Activated B cell treated with CpG ODN at 0.5 μM for 24 hours (primary cell): ENCODE results near the gene TAP1. TPM values are rescaled to one million over a fixed set of nuclear protein-coding genes. Genes with fewer than 3 reads are reported as not detected.

ENCODE experiments used
- ATAC-seq: fragments of 200-7000 bp; cut with Tn5 transposase; one replicate; pipeline ENCODE4 v1.10.0; 2021; ENCODE audit warnings: low read depth, mild to moderate bottlenecking, moderate library complexity
- CTCF ChIA-PET: fragments of 350-600 bp; sonication (Branson Sonifier 250); formaldehyde crosslinking; loops from one replicate; lab custom pipeline; 2021; ENCODE audit warnings: antibody characterized with exemption; lab: Charles Lee
- POLR2A ChIA-PET: fragments of 350-600 bp; sonication (Branson Sonifier 250); formaldehyde crosslinking; loops from one replicate; lab custom pipeline; 2021; ENCODE audit warnings: antibody characterized with exemption; lab: Charles Lee
- DNase-seq: peaks from one replicate; pipeline ENCODE4 v3.0.0; 2022
- H3K27ac Mint-ChIP-seq: one replicate; pipeline ENCODE4 v1.8.0; 2020; ENCODE audit warnings: mixed read lengths
- H3K27me3 Mint-ChIP-seq: one replicate; pipeline ENCODE4 v1.8.0; 2021; ENCODE audit warnings: mixed read lengths
- H3K36me3 Mint-ChIP-seq: one replicate; pipeline ENCODE4 v1.8.0; 2021; ENCODE audit warnings: low read depth, mixed read lengths
- H3K4me1 Mint-ChIP-seq: one replicate; pipeline ENCODE4 v1.8.0; 2021; ENCODE audit warnings: mixed read lengths
- H3K4me3 Mint-ChIP-seq: one replicate; pipeline ENCODE4 v1.8.0; 2020; ENCODE audit warnings: mild to moderate bottlenecking, mixed read lengths
- H3K9me3 Mint-ChIP-seq: one replicate; pipeline ENCODE4 v1.8.0; 2020; ENCODE audit warnings: mixed read lengths
- intact Hi-C: fragments of 100-400 bp; cut with micrococcal nuclease; formaldehyde crosslinking; loops from one replicate; pipeline ENCODE4 v1.15.1; 2024
- total RNA-seq: library from RNA; stranded (reverse); gene quantifications from 2 replicates; pipeline ENCODE4 v1.2.3, GENCODE V29; 2022
- TF ChIP-seq, protein P1 (sequence below): fragments of 200-600 bp; IDR thresholded peaks from one replicate; pipeline ENCODE4 v1.8.0; 2022; ENCODE audit warnings: antibody characterized with exemption, mild to moderate bottlenecking

Gene TAP1
- total RNA-seq, 1 donor from 2014 or later: 151 TPM

GRCh38 chr6:32857156-32857891 lies 3.8 kb upstream of the TAP1 start:
- H3K4me1 Mint-ChIP-seq: peaks cover 64% of the 10 kb centered on the region
- no peaks in the 10 kb centered on the region for H3K27me3 Mint-ChIP-seq
- TF ChIP-seq, protein P1, sequence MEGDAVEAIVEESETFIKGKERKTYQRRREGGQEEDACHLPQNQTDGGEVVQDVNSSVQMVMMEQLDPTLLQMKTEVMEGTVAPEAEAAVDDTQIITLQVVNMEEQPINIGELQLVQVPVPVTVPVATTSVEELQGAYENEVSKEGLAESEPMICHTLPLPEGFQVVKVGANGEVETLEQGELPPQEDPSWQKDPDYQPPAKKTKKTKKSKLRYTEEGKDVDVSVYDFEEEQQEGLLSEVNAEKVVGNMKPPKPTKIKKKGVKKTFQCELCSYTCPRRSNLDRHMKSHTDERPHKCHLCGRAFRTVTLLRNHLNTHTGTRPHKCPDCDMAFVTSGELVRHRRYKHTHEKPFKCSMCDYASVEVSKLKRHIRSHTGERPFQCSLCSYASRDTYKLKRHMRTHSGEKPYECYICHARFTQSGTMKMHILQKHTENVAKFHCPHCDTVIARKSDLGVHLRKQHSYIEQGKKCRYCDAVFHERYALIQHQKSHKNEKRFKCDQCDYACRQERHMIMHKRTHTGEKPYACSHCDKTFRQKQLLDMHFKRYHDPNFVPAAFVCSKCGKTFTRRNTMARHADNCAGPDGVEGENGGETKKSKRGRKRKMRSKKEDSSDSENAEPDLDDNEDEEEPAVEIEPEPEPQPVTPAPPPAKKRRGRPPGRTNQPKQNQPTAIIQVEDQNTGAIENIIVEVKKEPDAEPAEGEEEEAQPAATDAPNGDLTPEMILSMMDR: no peak
- intact Hi-C loops: no loop called here
- H3K36me3 Mint-ChIP-seq: peaks cover 87% of the 10 kb centered on the region
- DNase-seq (no peak), ATAC-seq (no peak)
- peak overlapping the region; percentile 14 for H3K27ac Mint-ChIP-seq
- H3K4me3 Mint-ChIP-seq: no peak overlapping the region
- ChIA-PET CTCF (interaction anchor here (3.3 to 5.6 kb wide), 2 partner anchors 12 to 17 kb away, joined by 23 to 81 read pairs; partner anchors contain the start of gene TAP2), POLR2A (interaction anchor here (0.7 to 12.3 kb wide), 6 partner anchors 11 to 438 kb away, joined by 3 to 904 read pairs (median 6); partner anchors contain the start of genes PSMB8 and TAP2)
- H3K9me3 Mint-ChIP-seq: no peaks in the 10 kb centered on the region

DNA sequence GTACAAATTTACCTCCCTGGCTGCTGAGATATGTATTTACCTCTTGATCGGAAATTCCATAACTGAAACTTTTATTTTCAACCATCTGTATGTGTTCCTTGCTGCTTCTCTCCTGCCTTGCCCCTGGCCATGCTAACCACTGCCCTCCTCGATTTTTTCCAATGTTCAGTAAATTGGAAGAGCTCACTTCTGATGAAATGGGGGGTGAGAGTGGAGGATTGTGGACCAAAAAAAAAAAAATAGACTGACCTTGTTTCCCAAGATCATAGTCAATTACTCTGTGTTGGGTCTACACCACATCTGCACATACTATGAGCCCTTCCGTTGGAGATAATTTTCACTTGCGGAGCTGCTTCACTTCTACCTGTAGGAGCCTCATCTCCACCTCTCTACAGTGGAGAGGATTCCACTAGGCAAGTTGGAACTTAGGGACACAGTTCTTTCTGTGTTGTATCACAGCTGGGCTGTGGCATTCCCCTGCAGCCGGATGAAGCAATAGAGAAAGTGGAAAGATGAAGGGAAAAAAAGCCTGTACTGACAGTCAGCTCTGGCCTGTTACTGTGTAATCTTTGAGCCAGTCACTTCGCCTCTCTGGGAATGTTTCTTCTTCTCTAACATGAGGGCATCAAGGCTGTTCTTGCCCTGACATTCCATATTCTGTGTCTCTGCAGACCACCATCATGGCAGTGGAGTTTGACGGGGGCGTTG lies 2.1 kb upstream of the TAP1 start:
- ATAC-seq (no peak), DNase-seq (no peak)
- Mint-ChIP-seq H3K9me3 (no peaks in the 10 kb centered on the region), H3K4me3 (peak overlapping the region; percentile 99), H3K27ac (peak overlapping the region; percentile 98), H3K36me3 (peaks cover 92% of the 10 kb centered on the region), H3K4me1 (peaks cover 74% of the 10 kb centered on the region), H3K27me3 (no peaks in the 10 kb centered on the region)
- intact Hi-C loops: no loop called here
- TF ChIP-seq, protein P1: no peak
- ChIA-PET POLR2A (interaction anchor here (0.6 to 12.3 kb wide), 11 partner anchors 9 to 446 kb away, joined by 4 to 904 read pairs (median 32); partner anchors contain the start of genes BRD2, HLA-DMA, HLA-DMB and HLA-DOB), CTCF (interaction anchor here (1.0 to 5.6 kb wide), 5 partner anchors 13 to 129 kb away, joined by 3 to 218 read pairs (median 17); partner anchors contain the start of genes PSMB8 and TAP2)

- peak overlapping the region; percentile 99 for H3K4me3 Mint-ChIP-seq
- intact Hi-C loops: loop anchor here (1.0 kb wide), 3 partner anchors 13 to 38 kb away; partner anchors contain the start of gene TAP2
- H3K9me3 Mint-ChIP-seq: no peaks in the 10 kb centered on the region
- DNase-seq (no peak), ATAC-seq (peak; percentile 12)
- peaks cover 79% of the 10 kb centered on the region for H3K4me1 Mint-ChIP-seq
- TF ChIP-seq, protein P1: no peak
- peak overlapping the region; percentile 98 for H3K27ac Mint-ChIP-seq
- CTCF ChIA-PET: interaction anchor here (0.7 to 5.6 kb wide), 13 partner anchors 13 to 662 kb away, joined by 3 to 218 read pairs (median 5); partner anchors contain the start of genes GPSM3, PSMB8 and TAP2
- H3K36me3 Mint-ChIP-seq: peaks cover 94% of the 10 kb centered on the region
- no peaks in the 10 kb centered on the region for H3K27me3 Mint-ChIP-seq
- POLR2A ChIA-PET: interaction anchor here (0.6 to 12.3 kb wide), 24 partner anchors 10 to 662 kb away, joined by 3 to 904 read pairs (median 9); partner anchors contain the start of genes BRD2, GPSM3, HLA-DMA and HLA-DMB
Observed at GRCh38 chr6:32854376-32855178, 1.1 kb upstream of the TAP1 start.

- DNase-seq: no peak
Observed at GRCh38 chr6:32852844-32853540, 512 bp downstream of the TAP1 start.

More at GRCh38 chr6:32852844-32853540, 512 bp downstream of the TAP1 start:
- H3K36me3 Mint-ChIP-seq: peaks cover 93% of the 10 kb centered on the region
- ChIA-PET POLR2A (interaction anchor here (0.7 to 12.3 kb wide), 47 partner anchors 11 to 881 kb away, joined by 3 to 904 read pairs (median 5); partner anchors contain the start of genes ATF6B, BRD2, DXO and GPSM3), CTCF (interaction anchor here (0.6 to 5.6 kb wide), 16 partner anchors 12 to 660 kb away, joined by 3 to 218 read pairs (median 4); partner anchors contain the start of genes GPSM3, HLA-DMA, HLA-DOB and PSMB8)
- ATAC-seq: peak; percentile 47
- intact Hi-C loops: loop anchor here (1.0 kb wide), 1 partner anchor 9 kb away; the partner anchor contains the start of gene PSMB8
- H3K4me3 Mint-ChIP-seq: peak overlapping the region; percentile 99
- H3K9me3 Mint-ChIP-seq: no peaks in the 10 kb centered on the region
- TF ChIP-seq, protein P1: no peak
- H3K4me1 Mint-ChIP-seq: peaks cover 78% of the 10 kb centered on the region
- no peaks in the 10 kb centered on the region for H3K27me3 Mint-ChIP-seq
- peak overlapping the region; percentile 92 for H3K27ac Mint-ChIP-seq
